Right lobe of liver (tissue), 4 donors: ENCODE measurements around the gene PRKN.

ENCODE experiments used
- POLR2A ChIP-seq: fragments of 450-650 bp; IDR thresholded peaks from one replicate; pipeline ENCODE4 v1.6.1; 2017; ENCODE audit warnings: antibody characterized with exemption, mild to moderate bottlenecking
- TF ChIP-seq, protein P1 (sequence below), 4 donors: fragments of 200-600 bp in 3 of 4; fragments of 450-650 bp in 1 of 4; IDR thresholded peaks; one replicate each; pipeline versions ENCODE4 v1.5.1 to v1.8.0; 2016 to 2022; ENCODE audit warnings: antibody characterized with exemption in 4 of 4, mild to moderate bottlenecking in 2 of 4
- donor health status: DM: no; HTN: no; CAD: no.
- donor health status: DM: no; HTN: no; CAD: no.
- donor health status: DM: no; HTN: yes; CAD: no.

DNA sequence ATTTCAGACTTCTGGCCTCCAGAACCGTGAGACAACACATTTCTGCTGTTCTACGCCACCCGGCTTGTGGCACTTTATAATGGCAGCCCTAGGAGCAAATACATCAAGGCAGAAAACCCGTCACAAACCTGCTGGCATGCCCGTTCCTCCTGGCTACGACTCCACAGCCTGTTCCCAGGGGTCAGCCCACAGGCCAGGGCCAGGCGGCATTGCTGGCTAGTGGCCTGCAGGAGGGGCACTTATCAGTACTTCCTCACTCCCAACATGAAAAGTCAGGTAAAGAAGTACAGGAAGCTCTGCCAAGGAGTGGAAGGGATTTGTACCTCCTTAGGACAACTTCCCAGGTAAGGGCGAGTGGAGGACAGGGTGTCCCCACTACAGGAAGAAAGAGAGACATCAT, 1230.6 kb downstream of the PRKN start:
- TF ChIP-seq, protein P1, sequence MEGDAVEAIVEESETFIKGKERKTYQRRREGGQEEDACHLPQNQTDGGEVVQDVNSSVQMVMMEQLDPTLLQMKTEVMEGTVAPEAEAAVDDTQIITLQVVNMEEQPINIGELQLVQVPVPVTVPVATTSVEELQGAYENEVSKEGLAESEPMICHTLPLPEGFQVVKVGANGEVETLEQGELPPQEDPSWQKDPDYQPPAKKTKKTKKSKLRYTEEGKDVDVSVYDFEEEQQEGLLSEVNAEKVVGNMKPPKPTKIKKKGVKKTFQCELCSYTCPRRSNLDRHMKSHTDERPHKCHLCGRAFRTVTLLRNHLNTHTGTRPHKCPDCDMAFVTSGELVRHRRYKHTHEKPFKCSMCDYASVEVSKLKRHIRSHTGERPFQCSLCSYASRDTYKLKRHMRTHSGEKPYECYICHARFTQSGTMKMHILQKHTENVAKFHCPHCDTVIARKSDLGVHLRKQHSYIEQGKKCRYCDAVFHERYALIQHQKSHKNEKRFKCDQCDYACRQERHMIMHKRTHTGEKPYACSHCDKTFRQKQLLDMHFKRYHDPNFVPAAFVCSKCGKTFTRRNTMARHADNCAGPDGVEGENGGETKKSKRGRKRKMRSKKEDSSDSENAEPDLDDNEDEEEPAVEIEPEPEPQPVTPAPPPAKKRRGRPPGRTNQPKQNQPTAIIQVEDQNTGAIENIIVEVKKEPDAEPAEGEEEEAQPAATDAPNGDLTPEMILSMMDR (IDR thresholded peaks at IDR 0.05) = no peak
- no peak for TF ChIP-seq POLR2A
